Activated CD4-positive, alpha-beta T cell treated with anti-CD3 and anti-CD28 coated beads, Interleukin-2, amount 50 U/mL, for 24 hours (primary cell): Measurements from ENCODE around the gene ATP6V1G1.

ENCODE experiments used
- DNase-seq, 2 donors: peaks; one replicate each; pipeline ENCODE4 v3.0.0-alpha.2; 2020; ENCODE audit warnings: low read depth in 1 of 2, low spot score in 1 of 2

ATP6V1G1 gene

DNA sequence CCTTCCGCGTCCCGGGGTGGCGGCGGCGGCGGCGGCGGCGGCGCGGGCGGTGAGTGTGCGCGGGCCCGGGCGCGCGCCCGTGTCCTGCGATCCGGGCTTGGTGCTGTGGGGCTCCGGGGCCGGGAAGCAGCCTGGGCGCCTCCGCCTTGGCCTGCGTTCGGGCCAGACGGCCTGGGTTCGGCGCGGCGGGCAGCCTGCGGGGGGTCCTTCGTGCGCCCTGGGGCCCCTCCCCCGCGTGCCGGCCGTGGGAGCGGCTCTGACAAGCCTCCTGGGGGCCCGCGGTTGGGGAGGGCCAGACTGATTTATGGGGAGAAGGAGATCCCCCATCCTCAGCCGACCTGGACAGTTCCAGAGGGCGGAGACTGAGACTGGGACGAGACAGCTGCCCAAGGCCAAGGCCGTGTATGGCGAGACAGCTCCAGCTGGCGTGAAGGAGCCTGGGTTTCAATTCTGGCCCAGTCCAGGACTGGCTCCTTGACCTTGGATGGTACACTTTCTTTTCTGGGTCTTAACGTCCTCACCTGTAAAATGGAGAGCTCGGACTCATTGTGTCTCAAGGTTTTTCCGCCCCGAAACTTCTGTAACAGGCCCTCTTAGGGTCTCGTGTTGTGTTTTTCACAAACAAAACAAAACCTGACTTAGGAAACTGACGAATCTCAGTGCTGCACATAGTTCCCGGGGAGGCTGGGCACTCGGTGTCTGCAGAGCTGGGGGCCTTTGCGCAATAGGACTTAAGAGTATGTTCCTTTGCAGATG lies 24.1 kb downstream of the ATP6V1G1 start:
- no peak for DNase-seq

DNA sequence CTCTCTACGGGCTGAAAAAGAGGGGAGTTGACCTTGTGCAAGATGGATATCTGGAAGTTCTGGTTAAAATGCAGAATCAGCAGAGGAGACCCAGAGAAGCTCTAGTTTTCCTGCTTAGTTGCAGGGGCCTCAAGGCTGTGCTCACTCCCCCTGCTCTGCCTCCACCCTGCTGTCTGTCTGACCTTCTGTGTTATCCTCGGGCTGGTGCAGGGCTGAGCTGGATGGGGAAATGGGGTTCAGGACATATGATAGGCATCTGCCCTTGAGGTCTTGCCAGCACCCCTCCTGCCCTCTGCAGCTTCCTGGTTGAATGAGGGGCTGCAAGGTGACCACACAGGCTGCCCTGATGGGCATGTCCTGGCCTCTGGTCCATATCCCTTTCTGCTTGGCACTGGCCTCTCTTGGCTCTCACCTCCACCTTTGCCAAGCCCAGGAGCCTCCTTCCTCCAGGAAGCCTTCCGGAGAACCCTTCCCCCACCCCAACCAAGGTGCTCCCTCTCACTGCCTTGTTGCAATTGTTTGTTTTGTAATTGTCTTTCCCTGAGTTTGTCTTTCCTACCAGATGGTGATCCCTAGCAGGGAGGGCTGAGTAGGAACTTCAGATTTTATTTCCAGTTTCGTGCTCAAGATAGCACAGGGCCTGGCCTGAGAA lies 24.8 kb downstream of the ATP6V1G1 start:
- DNase-seq, result no peak

DNA sequence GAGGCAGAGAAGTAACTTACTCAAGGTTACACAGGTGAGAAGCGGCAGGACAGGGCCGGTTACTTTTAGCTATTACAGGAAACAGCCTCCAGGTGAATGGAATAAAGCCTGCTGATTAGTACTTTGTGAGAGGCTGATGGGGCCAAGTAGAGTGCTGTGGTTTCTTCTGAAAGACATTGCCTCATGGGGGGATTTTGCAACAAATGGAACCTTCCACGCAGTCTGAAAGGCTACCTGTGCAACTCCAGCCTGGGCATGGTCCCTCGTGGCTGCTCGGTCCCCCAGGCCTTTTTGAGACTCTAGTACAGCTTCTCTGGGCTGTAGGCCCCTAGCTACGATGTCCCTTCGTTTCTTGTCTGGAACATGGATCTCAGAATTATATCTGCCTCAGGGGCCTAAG lies 25.5 kb downstream of the ATP6V1G1 start:
- no peak for DNase-seq

DNA sequence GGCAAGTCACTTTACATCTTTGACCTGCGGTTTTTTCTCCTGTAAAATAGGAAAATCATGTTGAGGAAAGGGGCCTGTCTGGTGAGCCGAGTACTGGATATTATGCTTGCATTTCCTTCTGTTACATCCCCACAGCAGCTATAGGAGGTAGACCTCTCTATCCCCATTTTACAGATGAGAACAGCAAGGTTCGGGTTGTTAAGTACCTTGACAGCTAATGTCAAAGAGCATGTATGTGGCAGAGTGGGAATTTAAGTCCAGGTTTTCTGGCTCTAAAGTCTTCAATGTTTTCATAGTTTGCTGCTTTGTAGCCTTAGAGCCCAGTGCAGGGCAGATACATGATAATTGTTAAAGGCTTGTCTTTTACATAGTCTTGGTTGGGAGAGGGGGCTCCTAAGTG lies 26.4 kb downstream of the ATP6V1G1 start:
- no peak for DNase-seq

DNA sequence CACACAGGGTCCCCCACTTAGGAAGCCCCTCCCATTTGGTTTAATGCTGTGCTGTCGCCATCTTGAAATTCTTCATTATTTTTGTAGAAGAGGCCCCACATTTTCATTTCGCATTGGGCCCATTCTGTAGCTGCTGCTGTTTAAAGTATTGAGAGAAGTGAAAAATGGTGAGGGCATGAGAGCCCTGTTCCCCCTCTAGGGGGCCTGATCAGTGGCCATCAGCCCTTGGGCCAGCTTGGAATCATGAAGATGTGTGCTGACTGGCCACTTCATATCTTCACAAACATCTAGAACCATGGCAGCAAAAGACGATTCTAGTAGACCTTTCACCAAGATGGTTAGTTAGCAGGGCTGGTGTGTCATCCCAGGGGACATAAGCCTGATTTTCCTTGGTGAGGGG lies 26.8 kb downstream of the ATP6V1G1 start:
- no peak for DNase-seq

DNA sequence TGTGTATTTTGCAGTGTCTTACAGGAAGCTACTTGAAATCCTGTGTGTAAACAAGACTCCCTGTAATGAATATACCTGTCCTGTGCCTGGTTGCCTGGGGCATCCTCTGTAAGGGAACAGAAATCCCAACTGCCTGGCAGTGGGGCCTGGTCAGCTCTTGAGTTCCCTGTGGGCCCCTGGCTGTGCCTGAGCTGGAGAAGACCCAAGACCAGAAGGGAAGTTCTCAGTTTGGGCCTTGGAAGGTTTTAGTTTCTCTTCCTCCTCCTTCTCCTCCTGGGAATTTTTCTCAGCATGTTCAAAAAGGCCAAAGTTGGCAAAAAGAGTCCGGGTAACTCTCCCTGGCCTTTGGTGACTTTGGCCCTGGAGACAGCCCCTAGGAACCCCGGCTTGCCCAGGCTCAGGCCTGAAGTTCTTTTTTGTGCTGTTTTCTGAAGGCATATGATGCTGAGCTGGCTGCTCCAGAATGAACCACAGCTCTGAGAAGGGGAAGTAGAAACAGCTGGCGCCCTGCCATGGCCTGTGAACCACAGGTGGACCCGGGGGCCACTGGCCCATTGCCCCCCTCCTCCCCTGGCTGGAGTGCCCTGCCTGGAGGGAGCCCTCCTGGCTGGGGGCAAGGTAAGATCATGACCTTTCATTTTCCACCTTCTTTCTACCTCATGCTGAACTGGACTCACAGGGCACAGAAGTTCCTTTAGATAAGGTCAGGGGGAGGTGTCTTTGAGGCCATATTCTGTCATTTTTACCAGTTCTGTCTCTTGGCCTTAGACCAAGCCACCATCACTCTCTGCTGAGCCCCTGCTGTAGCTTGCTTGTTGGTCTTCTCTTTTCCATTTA lies 29.3 kb downstream of the ATP6V1G1 start:
- no peak for DNase-seq

DNA sequence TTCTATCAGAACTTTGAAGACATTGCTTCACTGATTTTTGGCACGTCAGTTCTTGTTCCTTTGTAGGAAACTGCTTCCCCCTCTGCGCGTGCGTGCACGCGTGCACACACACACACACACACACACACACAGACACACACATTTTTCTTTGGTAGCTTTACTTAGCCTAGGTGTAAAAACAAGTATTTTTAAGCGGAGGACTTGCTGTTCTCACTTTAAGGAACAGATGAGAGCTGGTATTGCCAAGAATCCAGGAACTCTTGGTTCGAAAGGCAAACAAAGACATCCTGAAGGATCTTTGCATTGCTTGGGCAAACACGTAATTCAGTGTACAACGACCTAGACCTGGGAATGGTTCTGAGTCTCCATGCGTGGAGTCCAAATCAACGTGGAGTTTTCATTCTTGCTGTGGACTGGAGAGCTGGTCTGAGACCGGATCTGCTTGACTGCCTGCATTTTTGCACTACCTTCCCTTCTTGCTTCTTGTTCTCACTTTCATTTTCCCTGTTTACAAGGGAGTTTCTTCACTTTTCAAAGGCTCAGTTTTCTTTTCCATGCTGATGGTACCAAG lies 31.7 kb downstream of the ATP6V1G1 start:
- DNase-seq, result no peak

DNA sequence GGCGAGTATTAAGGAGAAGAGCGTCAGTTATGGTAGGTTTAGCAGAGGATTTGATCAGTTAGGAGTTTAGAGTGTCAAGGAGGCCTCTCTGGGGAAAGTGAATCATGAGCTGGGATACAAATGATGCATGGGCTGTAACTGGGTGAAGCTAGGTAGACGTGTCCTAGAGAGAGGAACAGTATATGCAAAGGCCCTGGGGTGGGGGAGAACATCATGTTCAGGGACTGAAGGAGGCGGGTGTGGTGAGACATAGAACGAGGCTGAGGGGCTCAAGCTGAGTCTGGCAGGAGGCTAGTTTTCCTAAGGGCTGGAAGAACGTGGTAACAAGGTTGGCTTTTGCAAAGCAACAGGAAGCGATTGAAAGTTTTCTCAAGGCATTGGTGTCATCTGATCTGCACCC lies 34.0 kb downstream of the ATP6V1G1 start:
- DNase-seq, result no peak

DNA sequence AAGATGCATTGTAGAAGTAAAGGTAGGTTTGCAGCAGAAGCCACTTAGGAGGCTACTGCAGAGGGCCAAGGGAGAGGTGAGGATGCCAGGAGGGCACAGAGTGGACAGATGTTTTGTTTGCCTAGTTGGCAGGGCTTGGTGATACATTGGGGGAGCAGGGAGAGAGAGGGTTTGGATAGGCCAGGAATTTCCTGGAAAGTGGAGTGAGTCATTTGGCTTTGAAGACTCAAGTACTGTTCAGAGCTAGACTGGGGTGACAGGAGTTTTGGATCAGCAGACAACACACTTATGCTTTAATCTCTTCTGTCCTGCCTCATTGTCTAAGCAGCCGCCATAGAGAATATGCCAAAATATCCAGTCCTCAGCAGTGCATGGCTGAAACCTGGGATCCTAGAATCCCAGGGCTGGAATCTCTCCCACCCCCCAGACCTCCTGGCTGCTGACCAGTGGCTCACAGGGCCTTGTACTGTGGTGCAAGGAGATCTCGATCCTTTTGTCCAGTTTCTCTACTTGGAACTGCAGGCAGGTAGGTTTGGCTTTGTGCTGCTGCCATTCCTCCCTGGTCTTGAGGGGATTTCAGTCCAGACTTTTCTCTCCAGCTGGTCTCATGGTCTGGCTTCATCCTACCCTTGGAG lies 34.5 kb downstream of the ATP6V1G1 start:
- no peak for DNase-seq

DNA sequence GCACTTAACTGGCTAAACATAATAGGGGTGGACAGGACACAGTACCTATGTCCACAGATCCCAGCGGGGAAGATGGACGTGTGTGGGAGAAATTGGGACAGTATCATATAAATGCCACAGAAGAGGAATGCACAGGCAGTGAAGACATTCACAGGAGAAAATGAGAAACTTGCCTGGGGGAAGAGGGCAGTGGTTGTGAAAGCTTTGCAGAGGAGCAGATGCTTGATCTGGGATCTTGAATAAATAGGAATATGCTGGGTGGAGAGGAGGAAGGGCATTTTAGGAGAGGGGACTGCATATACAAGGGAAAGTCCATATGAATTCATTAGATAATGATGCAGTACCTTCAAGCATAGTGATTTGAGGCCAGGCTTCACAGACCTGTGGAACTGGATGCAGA lies 37.1 kb downstream of the ATP6V1G1 start:
- DNase-seq, result no peak

DNA sequence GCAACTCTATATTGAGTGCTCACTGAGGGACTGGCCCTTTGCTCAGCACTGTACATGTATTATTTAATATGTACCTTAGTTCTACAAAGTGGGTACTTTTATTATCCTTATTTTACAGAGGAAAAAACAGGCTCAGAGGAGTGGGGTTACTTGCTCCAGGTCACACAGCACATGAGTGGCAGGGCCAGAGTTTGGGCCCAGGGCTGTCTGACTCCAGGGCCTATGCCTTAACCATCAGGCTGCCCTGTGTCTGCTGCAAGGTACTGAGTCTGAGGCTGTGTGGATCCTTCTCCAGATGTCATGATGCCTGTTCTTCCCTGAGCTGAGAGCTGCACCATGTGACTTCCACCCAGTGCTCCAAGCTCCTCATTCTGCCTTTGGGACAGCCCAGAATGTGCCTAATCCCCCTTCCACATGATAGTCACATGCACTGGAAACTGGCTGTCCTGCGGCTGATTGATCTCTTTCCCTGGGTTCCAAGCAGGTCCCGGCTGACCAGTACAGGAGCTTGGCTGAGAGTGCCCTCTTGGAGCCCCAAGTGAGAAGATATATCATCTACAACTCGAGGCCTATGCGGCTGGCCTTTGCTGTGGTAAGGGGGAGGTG lies 38.9 kb downstream of the ATP6V1G1 start:
- no peak for DNase-seq

DNA sequence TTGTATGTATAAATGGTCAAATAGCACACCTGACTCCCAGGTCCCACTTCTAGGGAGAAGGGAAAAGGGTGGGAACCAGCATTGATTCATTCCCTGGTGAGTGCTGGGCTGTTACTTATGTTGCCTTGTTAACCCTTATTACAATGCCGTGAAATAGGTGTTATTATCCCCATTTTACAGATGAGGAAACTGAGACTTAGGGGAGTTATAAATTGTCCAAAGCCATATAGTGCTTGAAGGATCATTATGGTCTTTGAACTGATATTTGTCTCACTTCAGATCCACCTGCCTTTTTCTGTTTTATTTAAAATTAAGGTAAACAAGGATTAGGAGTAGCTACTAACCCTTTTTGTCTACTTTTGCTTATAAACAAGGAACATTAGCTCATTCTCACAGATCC lies 40.0 kb downstream of the ATP6V1G1 start:
- DNase-seq, result no peak

DNA sequence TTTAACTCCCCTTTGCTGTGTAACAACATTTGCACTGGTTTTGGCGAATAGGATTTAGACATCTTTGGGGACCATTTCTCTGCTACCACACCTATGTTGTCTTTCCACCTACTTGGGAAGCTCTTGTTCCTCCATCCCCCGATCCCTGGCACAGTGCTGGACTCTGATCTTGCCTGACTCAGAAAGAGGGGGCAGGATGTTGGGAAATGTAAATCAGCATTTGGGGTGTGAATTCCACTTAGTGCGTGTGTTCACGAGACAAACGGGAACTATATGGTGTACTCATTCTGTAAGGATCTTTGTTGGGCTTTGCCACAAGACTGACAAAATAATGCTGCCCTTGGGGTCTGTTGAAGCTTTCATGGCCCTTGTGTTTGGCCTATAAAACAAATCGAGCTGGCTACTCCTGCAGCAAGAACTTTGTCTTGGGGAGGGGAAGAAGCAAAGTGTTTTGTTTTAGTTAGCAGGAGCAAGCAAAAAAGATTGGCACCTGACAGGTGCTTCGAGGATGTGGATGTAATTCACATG lies 42.1 kb downstream of the ATP6V1G1 start:
- no peak for DNase-seq

DNA sequence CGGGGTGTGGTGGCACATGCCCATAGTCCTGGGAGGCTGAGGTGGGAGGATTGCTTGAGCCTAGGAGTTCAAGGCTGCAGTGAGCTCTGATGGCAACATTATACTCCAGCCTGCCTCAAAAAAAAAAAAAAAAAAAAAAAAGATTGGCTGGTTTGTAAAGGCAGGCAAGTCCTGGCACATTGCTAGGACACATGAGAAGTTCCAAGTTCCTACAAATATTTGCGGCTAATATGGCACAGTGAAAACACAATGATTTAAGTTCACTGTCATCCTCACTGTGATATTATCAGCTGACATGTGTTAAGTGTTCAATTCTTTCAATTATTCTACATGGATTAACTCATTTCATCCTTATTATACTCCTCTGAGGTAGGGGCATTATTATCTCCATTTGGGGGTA lies 43.6 kb downstream of the ATP6V1G1 start:
- no peak for DNase-seq

DNA sequence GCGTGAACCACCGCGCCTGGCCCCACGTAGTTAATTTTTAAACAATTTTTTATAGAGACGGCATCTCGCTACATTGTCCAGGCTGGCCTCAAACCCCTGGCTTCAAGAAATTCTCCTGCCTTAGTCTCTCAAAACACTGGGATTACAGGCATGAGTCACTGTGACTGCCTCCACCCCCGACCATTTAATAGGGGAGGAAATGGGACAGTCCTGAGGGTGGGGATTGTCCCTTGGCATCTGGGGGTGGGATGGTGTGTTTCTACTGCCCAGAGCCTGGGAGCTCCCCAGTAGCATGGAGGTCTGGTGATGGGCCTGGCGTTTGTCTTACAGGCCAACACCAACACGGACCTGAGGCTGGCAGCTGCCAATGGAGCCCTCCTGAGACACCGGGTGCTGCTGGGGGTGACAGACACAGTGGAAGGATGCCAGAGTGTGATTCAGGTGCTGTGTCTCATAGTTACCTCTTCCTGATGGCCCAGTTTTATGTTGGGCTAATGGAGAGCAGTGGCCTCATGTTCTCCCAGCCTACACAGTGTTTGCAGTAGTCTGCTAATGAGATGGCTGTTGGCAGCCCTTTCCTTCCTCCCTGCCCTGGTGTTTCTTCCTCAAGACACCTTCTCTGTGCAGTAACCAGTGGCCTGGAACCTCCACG lies 46.0 kb downstream of the ATP6V1G1 start:
- DNase-seq, result no peak

DNA sequence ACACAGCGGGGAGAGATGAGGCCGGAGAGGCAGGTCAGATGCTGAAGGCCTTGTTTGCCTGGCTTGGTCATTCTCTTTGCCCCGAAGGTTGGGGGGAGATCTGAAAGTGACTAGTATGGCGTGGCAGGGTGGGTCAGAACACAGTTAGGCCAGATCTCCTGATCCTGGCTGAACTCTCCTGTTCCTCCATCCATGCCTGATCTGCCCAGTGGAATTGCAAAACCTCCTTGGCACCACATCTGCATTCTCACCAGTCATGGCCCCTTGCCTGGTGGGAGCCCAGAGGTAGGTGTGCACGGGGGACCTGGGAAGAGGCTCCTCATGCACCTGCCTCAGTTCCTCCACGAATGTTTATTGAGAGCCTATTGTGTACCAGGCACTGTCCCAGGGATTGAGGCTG lies 46.8 kb downstream of the ATP6V1G1 start:
- no peak for DNase-seq

DNA sequence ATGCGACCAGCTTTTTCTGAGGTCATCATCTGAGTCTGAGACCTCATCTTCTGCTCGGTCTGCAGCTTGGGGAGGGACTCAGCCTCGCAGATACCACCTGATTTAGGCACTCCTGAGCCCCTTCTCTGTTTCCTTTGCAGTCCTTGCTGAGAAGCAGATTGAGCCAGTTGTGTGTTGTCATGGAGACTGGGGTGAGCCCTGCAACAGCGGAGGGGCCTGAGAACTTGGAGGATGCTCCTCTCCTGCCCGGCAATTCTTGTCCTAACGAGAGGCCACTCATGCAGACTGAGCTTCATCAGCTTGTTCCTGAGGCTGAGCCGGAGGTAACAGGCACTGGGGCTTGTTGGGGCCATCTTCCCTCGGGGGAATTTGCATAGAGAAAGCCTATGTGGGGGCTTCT lies 50.8 kb downstream of the ATP6V1G1 start:
- DNase-seq, result no peak

DNA sequence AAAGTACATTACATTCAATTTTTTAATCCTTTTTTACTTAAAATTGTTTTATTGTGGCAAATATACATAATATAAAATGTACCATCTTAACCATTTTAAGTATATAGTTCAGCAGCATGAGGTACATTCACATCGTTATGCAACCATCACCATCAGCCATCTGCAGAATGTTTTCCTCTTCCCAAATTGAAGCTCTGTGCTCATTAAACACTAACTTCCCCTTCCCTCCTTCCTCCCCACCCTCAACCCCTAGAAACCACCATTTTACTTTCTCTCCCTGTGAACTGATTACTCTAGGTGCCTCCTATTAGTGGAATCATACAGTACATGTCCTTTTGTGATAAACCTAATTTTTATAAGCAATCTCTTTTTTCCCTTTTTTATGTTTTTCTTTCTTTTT lies 54.4 kb downstream of the ATP6V1G1 start:
- DNase-seq, result no peak

DNA sequence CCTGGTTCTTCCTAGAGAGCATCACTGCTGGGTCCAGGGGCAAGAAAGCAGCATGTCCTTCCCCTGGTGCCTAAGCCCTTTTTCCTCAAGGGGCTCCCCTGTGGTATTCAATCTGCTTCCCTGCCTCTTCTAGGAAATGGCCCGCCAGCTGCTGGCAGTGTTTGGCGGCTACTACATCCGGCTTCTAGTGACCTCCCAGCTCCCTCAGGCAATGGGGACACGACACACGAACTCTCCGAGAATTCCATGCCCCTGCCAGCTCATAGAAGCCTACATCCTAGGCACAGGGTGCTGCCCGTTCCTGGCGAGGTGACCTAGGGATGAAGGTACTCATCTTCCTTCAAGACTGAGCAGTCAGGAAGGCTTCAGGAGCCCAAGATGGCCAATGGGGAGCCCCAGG lies 55.4 kb downstream of the ATP6V1G1 start:
- DNase-seq, result no peak

DNA sequence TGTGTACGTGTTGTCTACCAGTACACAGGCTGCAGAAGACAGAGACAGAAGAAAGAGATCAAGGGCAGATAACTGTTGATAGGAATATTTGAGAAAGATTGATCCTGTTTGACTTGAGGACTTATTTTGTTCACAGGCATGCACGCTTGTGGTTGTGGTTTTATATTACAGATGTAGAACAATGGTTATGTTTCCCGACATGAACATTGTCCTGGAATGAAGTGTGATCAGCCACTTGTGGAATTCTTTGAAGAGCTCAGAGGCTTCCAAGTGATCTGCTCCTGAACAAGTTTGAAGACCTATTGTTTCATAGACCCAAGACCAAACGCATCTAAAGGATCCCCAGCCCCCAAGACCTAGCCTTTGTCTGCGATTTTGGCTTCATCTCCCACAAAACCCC lies 56.3 kb downstream of the ATP6V1G1 start:
- no peak for DNase-seq
